ENCODE data around the gene DCXR.

DNA sequence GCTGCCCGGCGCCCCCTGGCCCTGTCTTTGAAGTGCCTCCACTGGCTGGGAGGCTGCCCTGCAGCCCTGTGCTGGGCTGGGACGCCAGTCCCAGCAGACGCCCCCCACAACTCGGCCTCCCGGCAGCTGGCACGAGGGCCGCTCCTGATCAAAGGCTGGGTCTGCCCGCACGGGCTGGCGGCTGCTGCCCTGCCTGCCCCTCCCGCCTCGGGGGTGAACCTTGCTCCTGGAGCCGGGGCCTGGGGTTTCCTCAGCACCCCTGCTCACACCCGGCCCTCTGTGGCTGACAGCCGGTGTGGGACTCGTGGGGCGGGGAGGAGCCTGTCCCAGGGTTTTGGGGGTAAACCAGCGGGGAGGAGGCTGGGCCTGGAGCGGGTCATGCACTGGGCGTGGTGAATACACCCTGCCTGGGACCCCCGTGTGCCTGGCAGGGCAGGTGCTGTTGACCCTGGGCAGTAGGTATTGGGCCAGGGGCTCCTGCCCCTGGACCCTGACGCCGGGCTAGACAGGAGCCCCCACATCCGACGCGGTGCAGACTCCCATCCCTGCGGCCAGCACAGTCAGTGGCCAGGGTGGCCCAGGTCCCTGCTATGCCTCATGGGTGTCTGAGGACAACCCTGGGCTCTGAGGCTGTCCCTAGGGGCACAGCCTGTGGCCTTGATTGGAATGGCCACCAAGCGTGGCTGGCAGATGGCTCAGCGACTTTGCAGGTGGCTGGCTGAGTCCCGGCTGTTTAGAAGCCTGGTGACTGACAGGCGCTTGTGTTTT is 36.5 kb downstream of the DCXR start:
- TF ChIP-seq, protein P1, sequence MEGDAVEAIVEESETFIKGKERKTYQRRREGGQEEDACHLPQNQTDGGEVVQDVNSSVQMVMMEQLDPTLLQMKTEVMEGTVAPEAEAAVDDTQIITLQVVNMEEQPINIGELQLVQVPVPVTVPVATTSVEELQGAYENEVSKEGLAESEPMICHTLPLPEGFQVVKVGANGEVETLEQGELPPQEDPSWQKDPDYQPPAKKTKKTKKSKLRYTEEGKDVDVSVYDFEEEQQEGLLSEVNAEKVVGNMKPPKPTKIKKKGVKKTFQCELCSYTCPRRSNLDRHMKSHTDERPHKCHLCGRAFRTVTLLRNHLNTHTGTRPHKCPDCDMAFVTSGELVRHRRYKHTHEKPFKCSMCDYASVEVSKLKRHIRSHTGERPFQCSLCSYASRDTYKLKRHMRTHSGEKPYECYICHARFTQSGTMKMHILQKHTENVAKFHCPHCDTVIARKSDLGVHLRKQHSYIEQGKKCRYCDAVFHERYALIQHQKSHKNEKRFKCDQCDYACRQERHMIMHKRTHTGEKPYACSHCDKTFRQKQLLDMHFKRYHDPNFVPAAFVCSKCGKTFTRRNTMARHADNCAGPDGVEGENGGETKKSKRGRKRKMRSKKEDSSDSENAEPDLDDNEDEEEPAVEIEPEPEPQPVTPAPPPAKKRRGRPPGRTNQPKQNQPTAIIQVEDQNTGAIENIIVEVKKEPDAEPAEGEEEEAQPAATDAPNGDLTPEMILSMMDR (IDR thresholded peaks at IDR 0.05) = no peak
- TF ChIP-seq POLR2A (IDR thresholded peaks at IDR 0.05) = no peak
